ENCODE results near the gene SPSB4. TPM values are rescaled to one million over a fixed set of nuclear protein-coding genes. Genes with fewer than 3 reads are reported as not detected.

Gene SPSB4
- total and polyA plus RNA-seq, 4 donors: 0.19 to 1.9 (median 0.87) TPM

DNA sequence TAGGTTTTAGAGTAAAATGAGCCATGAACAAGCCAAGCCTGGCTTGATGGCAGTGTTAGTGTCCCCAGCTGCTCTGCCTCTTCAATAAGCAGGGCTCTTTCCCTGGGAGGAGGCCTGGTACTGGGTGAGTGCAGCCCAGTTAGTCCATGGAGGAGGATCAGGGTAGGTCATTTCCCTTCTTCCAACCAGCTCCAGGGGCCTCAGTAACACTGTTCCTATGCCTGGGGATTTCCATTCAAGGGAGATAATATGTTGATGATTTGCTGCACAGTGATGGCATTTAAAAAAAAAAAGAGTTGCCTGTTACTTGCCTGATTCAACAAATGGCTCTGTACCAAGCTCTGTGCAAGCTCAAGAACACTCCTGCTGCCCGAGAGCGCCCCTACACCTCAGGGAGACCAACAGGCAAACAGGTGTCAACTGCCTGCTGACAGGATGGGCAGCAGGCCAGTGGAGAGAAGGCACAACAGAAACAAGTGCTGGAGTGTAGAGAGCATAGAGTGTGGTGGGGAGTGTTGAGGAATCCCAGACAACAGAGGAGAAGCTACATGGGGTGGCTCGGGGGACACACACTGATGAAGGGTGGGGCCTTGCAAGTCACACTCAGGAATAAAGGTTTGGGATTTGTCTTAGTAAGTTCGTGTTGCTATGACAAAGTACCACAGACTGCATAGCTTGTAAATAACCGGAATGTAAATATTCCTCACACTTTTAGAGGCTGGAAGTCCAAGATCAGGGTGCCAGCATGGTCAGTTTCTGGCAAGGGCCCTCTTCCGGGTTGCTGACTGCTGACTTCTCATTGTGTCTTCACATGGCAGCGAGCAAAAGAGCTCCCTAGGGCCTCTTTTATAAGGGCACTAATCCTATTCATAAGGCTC, 101.9 kb downstream of the SPSB4 start:
- no peak for DNase-seq (ENCODE audit: low spot score)
- Histone ChIP-seq H3K4me3 (ENCODE audit: low read depth in 1 of 3, low read length in 3 of 3) (no peak overlapping the region), H3K27me3 (ENCODE audit: control insufficient read depth in 4 of 4, insufficient read depth in 4 of 4, low read length in 3 of 4) (no peaks in the 10 kb centered on the region), H3K4me1 (ENCODE audit: control insufficient read depth in 4 of 4, insufficient read depth in 4 of 4, low read length in 3 of 4) (no peaks in the 10 kb centered on the region), H3K36me3 (ENCODE audit: control insufficient read depth in 4 of 4, insufficient read depth in 3 of 4, low read depth in 1 of 4, low read length in 3 of 4) (no peaks in the 10 kb centered on the region), H3K27ac (ENCODE audit: low read depth in 1 of 2, low read length in 2 of 2) (no peak overlapping the region), H3K9me3 (ENCODE audit: control insufficient read depth in 4 of 4, low read length in 3 of 4) (no peaks in the 10 kb centered on the region), H3K9ac (ENCODE audit: low read depth in 1 of 2, low read length in 2 of 2) (no peak overlapping the region)
- TF ChIP-seq EGR1 (IDR thresholded peaks at IDR 0.05; ENCODE audit: low read depth in 2 of 2) (no peak), RXRA (IDR thresholded peaks at IDR 0.05) (no peak), YY1 (IDR thresholded peaks at IDR 0.05) (no peak), HNF4G (IDR thresholded peaks at IDR 0.05) (no peak), TAF1 (conservative IDR thresholded peaks at IDR 0.05) (no peak), JUND (IDR thresholded peaks at IDR 0.05) (no peak), SP1 (IDR thresholded peaks at IDR 0.05) (no peak), GABPA (IDR thresholded peaks at IDR 0.05 in 1 of 2, conservative IDR thresholded peaks at IDR 0.05 in 1 of 2) (no peak), FOXA1 (IDR thresholded peaks at IDR 0.05) (no peak), RAD21 (IDR thresholded peaks at IDR 0.05) (no peak), NR2F2 (IDR thresholded peaks at IDR 0.05) (no peak), FOXA2 (IDR thresholded peaks at IDR 0.05) (no peak), HNF4A (conservative IDR thresholded peaks at IDR 0.05) (no peak)
- TF ChIP-seq, protein P1, sequence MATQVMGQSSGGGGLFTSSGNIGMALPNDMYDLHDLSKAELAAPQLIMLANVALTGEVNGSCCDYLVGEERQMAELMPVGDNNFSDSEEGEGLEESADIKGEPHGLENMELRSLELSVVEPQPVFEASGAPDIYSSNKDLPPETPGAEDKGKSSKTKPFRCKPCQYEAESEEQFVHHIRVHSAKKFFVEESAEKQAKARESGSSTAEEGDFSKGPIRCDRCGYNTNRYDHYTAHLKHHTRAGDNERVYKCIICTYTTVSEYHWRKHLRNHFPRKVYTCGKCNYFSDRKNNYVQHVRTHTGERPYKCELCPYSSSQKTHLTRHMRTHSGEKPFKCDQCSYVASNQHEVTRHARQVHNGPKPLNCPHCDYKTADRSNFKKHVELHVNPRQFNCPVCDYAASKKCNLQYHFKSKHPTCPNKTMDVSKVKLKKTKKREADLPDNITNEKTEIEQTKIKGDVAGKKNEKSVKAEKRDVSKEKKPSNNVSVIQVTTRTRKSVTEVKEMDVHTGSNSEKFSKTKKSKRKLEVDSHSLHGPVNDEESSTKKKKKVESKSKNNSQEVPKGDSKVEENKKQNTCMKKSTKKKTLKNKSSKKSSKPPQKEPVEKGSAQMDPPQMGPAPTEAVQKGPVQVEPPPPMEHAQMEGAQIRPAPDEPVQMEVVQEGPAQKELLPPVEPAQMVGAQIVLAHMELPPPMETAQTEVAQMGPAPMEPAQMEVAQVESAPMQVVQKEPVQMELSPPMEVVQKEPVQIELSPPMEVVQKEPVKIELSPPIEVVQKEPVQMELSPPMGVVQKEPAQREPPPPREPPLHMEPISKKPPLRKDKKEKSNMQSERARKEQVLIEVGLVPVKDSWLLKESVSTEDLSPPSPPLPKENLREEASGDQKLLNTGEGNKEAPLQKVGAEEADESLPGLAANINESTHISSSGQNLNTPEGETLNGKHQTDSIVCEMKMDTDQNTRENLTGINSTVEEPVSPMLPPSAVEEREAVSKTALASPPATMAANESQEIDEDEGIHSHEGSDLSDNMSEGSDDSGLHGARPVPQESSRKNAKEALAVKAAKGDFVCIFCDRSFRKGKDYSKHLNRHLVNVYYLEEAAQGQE (IDR thresholded peaks at IDR 0.05): no peak
- TF ChIP-seq, protein P2, sequence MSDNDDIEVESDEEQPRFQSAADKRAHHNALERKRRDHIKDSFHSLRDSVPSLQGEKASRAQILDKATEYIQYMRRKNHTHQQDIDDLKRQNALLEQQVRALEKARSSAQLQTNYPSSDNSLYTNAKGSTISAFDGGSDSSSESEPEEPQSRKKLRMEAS (IDR thresholded peaks at IDR 0.05): no peak
- TF ChIP-seq, protein P3, sequence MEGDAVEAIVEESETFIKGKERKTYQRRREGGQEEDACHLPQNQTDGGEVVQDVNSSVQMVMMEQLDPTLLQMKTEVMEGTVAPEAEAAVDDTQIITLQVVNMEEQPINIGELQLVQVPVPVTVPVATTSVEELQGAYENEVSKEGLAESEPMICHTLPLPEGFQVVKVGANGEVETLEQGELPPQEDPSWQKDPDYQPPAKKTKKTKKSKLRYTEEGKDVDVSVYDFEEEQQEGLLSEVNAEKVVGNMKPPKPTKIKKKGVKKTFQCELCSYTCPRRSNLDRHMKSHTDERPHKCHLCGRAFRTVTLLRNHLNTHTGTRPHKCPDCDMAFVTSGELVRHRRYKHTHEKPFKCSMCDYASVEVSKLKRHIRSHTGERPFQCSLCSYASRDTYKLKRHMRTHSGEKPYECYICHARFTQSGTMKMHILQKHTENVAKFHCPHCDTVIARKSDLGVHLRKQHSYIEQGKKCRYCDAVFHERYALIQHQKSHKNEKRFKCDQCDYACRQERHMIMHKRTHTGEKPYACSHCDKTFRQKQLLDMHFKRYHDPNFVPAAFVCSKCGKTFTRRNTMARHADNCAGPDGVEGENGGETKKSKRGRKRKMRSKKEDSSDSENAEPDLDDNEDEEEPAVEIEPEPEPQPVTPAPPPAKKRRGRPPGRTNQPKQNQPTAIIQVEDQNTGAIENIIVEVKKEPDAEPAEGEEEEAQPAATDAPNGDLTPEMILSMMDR (IDR thresholded peaks at IDR 0.05; ENCODE audit: low read depth, low read length, missing input control): no peak
- TF ChIP-seq, protein P4, sequence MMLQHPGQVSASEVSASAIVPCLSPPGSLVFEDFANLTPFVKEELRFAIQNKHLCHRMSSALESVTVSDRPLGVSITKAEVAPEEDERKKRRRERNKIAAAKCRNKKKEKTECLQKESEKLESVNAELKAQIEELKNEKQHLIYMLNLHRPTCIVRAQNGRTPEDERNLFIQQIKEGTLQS (IDR thresholded peaks at IDR 0.05): no peak
- TF ChIP-seq, protein P5, sequence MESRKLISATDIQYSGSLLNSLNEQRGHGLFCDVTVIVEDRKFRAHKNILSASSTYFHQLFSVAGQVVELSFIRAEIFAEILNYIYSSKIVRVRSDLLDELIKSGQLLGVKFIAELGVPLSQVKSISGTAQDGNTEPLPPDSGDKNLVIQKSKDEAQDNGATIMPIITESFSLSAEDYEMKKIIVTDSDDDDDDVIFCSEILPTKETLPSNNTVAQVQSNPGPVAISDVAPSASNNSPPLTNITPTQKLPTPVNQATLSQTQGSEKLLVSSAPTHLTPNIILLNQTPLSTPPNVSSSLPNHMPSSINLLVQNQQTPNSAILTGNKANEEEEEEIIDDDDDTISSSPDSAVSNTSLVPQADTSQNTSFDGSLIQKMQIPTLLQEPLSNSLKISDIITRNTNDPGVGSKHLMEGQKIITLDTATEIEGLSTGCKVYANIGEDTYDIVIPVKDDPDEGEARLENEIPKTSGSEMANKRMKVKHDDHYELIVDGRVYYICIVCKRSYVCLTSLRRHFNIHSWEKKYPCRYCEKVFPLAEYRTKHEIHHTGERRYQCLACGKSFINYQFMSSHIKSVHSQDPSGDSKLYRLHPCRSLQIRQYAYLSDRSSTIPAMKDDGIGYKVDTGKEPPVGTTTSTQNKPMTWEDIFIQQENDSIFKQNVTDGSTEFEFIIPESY (IDR thresholded peaks at IDR 0.05): no peak
- WGBS: 82% methylated on average over 7 of the region's 7 CpGs

Measured in liver (tissue), 9 donors.